ENCODE data around the gene ILDR2. TPM values are rescaled to one million over a fixed set of nuclear protein-coding genes. Genes with fewer than 3 reads are reported as not detected.
A peak's percentile ranks its signal among the peaks of the same experiment; 100 is the strongest.

Gene ILDR2, protein sequence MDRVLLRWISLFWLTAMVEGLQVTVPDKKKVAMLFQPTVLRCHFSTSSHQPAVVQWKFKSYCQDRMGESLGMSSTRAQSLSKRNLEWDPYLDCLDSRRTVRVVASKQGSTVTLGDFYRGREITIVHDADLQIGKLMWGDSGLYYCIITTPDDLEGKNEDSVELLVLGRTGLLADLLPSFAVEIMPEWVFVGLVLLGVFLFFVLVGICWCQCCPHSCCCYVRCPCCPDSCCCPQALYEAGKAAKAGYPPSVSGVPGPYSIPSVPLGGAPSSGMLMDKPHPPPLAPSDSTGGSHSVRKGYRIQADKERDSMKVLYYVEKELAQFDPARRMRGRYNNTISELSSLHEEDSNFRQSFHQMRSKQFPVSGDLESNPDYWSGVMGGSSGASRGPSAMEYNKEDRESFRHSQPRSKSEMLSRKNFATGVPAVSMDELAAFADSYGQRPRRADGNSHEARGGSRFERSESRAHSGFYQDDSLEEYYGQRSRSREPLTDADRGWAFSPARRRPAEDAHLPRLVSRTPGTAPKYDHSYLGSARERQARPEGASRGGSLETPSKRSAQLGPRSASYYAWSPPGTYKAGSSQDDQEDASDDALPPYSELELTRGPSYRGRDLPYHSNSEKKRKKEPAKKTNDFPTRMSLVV
- total RNA-seq (2014; rRNA removed; shearing (Covaris generic)), result 0.12 and 0.48 TPM in 2 replicates

DNA sequence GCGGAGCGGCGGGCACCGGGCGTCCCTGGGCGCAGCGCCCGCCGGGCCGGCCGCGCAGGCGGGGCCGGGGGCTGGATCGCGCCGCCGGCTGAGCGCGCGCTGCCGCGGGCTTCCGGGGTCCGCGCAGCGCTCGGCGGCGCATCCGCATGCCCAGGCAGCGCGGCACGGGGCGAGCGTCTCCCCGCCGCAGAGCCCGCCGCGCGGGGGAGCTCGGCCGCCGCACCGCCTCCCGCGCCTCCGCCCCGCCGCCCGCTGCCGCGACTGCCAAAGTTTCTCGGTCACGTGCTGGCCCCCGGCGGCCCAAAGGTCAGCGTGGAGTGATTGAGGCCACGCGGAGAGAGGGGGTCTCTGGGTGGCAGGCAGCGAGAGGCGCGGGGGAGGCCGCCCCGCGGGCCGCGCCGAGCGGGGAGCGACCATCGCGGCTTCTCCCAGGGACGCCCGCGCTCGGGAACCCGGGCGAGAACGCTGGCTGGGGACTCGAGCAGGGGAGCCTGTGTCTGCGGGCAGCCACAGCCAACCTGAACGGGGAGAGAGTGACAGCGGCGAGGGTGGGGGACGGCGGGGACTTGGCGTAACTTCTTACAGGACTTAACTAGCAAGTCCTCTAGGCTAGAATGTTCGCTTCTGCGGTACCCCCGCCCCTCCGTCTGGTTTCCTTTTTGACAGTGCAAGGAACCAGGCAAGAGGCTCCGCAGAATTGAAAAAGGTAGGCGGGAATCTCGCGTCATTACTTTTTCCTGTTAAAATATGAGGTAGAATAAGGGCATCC, at the start of gene ILDR2:
TSS of gene ILDR2 (minus strand) at position 180 of the 769 bp plus-strand sequence. CDS start 272 bp downstream, outside the sequence.
- peak; percentile 11 for DNase-seq (ENCODE audit: low spot score)

DNA sequence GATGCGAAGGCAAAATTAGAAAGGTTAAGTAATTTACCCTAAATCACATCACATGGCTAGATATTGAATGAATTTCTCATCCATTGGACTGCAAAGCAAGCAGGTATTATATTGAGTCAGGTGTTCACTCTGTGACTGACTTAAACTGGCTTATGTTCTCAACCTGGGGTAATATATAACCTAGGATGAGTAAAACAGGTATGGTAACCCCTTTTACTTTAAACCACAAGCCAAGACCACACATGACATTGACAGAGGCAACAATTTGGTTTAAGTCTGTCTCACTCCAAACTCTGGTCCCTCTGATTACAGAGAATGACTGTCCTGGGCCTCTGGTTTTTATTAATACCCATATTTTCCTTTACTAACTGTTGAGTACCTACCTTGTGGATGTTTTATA, 47.0 kb upstream of the ILDR2 start:
- no peak for DNase-seq (ENCODE audit: low spot score)

DNA sequence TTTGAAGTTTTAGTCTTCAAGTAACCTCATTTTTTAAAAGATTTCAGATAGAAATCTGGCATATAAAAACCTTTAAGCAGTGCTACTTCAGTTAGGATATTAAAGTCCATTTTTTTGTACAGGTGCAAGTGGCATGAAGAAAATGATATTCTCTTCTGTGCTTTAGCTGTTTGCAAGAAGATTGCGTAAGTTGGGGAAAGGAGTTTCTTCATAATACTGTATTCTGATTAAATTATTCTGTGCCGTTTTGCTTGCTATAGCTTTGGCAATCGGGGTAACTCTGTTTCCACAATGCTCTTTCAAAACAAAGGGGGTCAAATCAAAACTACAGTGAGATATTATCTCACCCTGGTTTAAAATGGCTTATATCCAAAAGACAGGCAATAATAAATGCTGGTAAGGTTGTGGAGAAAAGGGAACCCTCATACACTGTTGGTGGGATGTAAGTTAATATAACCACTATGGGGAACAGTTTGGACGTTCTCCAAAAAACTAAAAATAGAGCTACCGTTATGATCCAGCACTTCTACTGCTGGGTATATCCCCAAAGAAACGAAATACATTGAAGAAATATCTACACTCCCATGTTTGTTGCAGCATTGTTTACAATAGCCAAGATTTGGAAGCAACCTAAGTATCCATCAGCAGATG, 40.9 kb upstream of the ILDR2 start:
- no peak for DNase-seq (ENCODE audit: low spot score)

DNA sequence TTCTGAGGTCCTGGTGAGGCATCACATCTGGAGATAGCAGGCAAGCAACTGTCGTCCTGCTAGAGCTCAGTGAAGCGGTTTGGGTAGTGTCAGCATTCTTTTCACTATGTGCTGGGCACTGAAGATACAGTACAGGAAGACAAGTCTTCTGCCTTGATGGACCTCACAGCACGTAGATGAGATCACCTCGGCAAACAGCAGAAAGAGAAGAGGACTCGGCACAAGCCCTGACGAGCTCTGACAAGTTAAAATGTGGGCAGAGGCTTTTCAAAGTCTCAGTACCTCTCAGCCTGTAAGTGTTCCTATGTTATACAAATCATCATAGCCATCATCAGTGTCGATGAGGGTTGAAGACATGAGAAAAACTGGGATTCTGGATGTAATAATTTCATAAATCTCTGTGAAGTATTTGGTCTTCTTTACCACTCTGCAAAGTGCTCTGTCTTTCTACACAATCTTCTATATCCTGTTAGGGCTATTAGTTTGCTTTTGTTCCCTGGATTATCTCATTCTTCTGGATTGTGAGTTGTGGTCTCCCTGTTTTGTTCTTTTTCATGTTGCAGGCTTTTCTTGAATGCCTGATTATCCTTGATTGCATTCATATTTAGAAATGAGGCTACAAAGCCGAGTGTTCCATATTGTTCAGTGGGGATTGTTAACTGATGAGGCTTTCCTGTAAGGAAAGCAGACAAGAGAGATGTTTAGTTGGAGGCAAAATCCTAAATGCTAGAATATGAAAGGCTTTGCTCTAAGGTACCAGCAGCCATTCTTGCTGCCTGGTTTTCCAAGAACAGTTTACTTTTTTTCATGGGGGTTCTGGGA, 38.0 kb upstream of the ILDR2 start:
- DNase-seq (ENCODE audit: low spot score), result no peak

DNA sequence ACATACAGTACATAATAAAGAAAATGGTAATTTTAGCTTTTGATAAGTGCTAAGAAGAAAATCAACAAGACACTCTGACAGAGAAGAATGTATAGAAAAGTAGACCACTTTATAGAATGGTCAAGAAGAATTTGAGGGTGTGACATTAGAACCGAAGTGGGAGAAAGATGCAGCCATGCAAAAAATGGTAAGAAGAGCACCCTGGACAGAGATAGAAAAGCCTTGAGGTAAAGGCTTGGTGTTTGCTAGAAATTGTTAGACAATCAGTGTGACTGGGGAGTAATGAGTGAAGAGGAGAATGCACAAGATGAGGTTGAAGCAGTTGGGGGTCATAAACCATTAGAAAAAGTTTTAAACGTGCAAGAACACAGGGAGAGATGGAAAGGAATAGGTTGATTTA, 37.2 kb upstream of the ILDR2 start:
- no peak for DNase-seq (ENCODE audit: low spot score)

DNA sequence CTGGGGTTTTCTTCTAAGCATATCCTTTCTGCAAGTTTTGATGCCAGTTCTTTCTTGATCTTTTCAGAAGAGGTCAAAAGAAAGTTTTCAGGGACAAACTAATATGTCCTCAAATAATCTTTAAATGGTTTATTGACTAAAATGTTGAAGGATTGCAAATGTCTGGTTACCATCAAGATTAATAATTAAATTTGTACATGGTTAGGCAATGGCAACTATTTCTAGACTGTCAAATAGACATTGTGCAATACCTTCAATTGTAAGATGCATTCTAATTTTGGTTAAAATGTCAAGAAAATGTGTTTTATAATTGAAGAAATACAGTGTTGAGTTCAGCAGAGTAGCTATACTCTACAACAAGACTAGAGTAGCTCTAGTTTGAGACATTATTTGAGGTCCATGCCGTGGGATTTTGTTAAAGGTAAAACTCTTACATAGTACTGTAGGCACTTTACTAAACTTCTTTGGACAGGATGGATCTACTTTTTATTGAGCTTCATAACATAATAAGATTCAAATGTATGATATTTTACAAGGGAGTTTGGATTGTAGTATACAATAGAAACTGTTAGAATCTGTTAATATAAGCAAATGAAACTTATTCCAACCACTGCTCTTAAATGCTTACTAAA, 36.3 kb upstream of the ILDR2 start:
- no peak for DNase-seq (ENCODE audit: low spot score)

DNA sequence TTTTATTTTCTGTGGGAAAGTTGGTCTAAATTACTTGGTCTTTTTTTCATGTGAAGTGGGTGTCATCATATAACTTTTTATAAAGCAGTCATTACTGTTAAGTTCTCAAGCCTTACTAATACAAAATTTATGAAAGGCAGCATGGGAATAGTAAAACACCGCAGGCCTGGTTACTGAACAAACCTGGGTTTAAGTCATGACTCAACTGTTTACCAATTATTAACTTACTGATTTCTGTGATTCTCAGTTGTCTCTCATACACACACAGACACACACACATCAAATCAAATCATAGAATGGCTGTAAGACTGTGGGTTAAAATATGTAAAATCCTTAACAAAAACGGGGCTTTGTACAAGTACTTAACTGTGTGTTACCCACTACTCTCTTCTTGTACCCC, 28.4 kb upstream of the ILDR2 start:
- DNase-seq (ENCODE audit: low spot score), result no peak

DNA sequence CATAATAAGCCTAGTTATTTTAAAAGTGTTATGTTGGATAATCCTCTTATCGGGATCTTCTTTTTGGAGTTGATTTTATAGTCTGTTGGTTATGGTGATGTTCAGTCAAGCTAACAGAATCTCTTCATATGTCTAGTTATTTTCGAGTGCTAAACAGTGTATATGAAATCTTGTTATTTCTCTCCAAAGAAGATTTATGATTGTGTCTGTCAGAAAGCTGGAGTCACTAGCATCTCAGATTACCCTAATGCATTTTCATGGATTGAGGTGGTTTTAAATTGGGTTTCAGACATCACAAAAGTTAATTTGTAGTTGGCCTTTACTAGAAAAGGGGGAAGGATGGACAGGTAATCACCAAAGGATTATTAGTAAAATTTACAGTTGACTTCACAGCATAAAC, 27.0 kb upstream of the ILDR2 start:
- DNase-seq (ENCODE audit: low spot score), result no peak

DNA sequence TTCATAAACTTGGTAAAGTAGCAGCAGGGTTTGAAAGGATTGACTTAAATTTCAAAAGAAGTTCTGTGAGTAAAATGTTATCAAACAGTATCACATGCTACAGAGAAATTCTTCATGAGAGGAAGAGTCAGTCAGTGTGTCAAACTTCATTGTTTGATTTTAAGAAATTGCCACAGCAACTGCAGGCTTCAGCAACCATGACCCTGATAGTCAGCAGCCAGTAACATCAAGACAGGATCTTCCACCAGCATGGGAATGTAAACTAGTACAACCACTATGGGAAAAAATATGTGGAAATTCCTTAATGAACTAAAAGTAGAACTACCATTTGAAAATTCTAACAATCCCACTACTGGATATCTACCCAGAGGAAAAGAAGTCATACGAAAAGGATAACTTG, 25.2 kb upstream of the ILDR2 start:
- no peak for DNase-seq (ENCODE audit: low spot score)

DNA sequence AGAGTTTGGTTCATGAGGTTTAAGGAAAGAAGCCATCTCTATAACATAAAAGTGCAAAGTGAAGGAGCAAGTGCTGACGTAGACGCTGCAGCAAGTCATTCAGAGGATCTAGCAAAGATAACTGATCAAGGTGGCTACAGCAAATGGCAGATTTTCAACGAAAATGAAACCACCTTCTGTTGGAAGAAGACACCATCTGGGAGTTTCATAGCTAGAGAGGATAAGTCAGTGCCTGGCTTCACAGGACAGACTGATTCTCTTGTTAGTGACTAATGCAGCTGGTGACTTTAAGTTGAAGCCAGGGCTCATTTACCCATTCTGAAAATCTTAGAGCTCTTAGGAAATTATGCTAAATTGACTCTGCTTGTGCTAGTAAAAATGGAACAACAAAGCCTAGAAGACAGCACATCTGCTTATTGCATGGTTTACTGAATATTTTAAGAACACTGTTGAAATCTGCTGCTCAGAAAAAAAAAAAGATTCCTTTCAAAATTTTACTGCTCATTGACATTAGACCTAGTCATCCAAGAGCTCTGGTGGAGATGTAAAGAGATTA, 24.2 kb upstream of the ILDR2 start:
- DNase-seq (ENCODE audit: low spot score), result no peak

DNA sequence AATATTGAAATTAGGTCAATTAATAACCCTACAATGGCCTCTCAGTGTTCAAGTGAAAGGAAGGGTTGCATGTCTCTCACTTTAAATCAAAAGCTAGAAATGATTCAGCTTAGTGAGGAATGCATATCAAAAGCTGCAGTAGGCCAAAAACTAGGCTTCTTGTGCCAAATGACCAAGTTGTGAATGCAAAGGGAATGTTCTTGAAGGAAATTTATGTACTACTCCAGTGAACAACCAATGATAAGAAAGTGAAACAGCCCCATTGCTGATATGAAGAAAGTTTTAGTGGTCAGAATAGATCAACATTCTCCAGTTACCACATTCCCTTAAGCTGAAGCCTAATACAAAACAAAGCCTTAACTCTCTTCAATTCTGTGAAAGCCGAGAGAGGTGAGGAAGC, 23.7 kb upstream of the ILDR2 start:
- peak; percentile 8 for DNase-seq (ENCODE audit: low spot score)

DNA sequence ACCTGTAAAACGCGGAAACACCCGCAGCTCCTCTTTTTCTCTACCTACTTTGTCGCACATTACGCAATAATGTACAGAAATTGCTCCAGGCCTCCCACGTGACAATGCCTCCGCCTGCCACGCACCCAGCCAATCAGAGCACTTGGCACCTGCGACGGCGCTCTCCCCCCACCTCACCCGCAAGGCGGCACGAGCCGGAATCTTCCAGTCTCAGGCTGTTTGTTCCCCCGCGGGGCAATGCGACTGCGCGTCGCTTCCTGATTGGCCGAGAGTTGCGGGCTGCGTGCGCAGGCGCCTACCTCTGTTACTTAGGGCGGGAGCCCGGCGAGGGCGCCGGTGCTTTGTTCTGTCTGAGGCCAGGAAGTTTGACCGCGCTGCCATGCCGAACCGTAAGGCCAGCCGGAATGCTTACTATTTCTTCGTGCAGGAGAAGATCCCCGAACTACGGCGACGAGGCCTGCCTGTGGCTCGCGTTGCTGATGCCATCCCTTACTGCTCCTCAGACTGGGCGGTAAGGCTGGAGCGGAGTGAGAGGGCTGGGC, 13.7 kb upstream of the ILDR2 start, which contains the start of gene MAEL:
TSS of gene MAEL (plus strand) at position 307 of the 542 bp plus-strand sequence. CDS start at position 380, 73 bp downstream.
- no peak for DNase-seq (ENCODE audit: low spot score)

DNA sequence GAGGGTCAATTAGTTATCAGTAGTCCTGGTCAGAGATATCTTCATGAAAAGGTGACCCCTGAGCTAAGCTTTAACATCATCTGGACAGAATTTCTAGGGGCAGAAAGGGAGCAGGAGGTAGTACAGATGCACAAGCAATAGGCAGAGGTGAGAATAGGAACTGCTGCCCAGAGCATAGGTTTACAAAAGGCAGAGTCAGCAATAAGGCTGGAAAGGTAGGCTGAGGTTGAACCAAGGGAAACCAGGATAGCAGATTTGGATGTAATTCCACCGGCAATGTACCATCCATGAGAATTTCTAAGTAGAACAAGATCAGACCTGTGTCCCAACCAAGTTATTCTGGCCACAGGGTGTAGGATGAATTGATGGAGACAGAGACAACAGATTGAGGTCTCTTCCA, 6.2 kb upstream of the ILDR2 start:
- no peak for DNase-seq (ENCODE audit: low spot score)

DNA sequence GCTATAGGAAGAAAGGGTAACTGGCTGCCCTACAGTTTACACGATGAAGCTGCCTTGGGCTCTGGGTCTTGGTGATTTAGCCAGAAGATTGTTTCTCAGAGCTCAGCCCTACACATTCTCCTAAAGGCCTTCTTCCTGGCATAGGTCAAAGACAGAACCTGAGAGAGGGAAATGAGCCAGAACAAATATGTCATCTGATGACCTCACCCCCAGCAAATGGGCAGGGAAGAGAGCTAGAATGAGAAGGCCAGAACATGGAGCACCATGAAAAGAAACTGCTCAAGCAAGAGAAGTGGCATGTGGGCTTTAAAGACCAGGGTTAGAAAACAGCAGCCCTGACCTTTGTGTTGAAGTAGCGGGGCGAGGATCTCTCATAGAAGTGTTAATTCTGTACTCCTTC, 5.5 kb upstream of the ILDR2 start:
- no peak for DNase-seq (ENCODE audit: low spot score)

DNA sequence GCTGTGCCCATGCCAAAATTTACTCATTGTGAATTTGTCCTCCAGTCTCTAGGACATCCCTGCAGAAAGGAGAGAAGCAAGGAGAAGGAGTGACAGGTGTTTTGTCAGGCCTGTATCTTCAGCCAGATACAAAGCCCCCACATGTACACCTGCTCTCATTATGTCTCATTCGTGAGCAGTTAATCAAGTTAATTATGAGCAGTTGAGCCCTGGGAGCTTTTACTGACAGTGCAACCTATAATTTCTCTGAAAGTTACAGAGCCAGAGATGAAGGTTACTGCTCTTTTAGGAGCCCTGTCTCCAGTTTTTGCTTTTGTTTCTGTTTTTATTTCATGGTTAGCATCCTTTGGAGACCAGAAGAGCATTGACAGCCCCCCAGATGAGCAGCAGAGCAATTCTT, 5.0 kb upstream of the ILDR2 start:
- DNase-seq (ENCODE audit: low spot score), result no peak

DNA sequence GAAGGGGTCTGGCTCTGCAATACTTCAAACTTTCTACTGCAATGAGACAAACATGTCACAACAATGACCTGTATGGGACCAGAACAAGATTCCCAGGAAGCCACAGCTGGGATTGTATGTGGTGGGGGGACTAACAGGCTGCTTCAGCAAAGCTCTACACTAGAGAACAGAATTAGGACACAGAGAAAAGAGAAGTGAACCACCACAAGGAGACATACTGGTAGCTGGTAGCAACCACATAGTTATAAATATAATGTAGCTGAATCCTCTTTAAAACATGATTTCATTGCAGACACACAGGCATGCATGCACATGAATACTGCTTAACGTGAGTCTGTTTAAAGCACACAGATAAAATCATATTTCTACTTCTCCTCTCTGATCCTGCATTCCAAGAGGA, 3.5 kb upstream of the ILDR2 start:
- DNase-seq (ENCODE audit: low spot score), result no peak

DNA sequence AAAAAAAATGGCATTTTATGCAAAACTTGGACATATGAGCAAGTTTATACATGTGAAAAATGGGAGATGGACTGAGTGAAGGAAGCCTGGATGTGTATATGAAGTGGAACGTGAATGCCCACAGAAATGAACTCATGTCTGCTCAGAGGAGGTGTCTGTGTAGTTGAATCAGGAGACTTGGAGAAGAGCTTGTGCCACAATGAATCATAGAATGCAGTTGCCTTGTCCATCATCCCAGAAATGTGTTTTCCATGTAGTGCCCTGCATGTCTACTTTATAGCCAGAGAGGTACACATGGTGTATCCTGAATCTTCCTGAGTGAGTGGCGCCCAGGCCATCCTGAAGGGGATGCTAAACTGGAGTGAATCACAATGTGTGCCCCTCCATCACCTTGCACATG, 2.6 kb upstream of the ILDR2 start:
- DNase-seq (ENCODE audit: low spot score), result no peak

DNA sequence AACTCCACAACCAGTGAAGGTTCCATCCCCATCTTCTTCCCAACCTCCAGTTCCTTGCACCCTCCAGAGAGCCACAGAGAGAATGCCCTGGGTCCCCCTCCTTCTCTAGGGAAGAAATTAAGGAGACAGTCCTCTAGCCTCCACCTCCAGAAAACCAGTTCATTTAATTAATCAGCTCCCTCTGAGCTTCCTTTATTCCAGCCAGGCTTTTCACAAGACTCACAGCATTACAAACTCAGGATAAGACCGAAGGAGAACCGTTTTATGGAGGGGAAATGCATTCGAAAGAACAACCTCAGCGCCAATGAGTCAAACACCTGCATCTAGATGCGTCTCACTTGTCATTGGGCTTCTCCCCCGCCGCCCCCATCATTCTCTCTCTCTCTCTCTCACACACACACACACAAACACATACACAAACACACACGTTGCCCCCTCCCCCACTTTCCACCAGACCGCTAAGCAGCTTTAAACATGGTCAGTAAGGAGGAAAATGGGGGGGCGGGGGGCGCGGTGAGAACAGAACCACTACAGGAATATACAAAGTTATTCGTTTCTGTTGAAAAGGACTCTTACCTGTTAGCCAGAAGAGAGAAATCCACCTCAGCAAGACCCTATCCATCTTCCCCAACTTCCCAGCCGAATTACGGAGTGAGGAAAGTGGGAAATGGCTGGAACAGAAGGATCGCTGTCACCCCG, 544 bp downstream of the ILDR2 start:
- DNase-seq (ENCODE audit: low spot score), result no peak

DNA sequence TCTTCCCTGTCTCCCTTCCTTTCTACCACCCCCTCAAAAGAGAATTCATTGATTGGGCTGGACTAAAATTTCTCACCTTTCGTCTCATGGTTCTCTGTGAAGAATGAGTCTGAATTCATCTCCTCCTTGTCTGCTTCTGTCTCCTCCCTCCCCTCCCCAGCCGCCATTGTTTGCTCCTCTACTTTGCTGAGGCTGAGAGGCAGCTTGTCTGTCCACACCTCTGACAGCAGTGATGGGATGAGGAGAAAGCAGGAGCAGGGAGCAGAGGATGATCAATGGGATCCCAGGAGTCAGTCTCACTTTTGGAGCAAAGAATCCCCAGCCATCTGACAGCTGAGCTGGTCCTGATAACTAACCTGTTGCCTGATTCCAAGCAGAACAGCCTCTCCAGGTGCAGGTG, 2.5 kb downstream of the ILDR2 start:
- no peak for DNase-seq (ENCODE audit: low spot score)

Measured in A172 (cell line).